Thymus (tissue), 11 donors: Measurements from ENCODE around the gene CA4. TPM values are rescaled to one million over a fixed set of nuclear protein-coding genes. Genes with fewer than 3 reads are reported as not detected.
"Not testable (repeated sequence)": the region's sequence is repeated elsewhere in the genome, so short reads cannot be mapped to it uniquely, and the experiment has no call there.

Experiments used
- DNase-seq, 9 donors: peaks; one replicate each; pipeline ENCODE4 v3.0.0-alpha.2; 2013; ENCODE audit warnings: low spot score in 9 of 9, low read depth in 6 of 9, missing footprints in 1 of 9
- H3K27ac ChIP-seq, 2 donors: one replicate each; pipeline ENCODE4 v1.5.1; 2013; ENCODE audit warnings: control low read depth in 1 of 2, low read depth in 1 of 2, low read length in 1 of 2, mild to moderate bottlenecking in 1 of 2, moderate library complexity in 1 of 2
- H3K27me3 ChIP-seq, 2 donors: one replicate each; pipeline ENCODE4 v1.5.1; 2013; ENCODE audit warnings: low read length in 1 of 2; ENCODE audit not compliant: control insufficient read depth in 2 of 2, insufficient read depth in 1 of 2
- H3K36me3 ChIP-seq, 2 donors: one replicate each; pipeline ENCODE4 v1.5.1; 2013; ENCODE audit warnings: low read length in 1 of 2, mild to moderate bottlenecking in 1 of 2, moderate library complexity in 1 of 2; ENCODE audit not compliant: control insufficient read depth in 2 of 2, insufficient read depth in 2 of 2
- H3K4me1 ChIP-seq, 2 donors: one replicate each; pipeline ENCODE4 v1.5.1; 2013; ENCODE audit warnings: low read length in 2 of 2; ENCODE audit not compliant: control insufficient read depth in 2 of 2, insufficient read depth in 2 of 2
- H3K4me3 ChIP-seq, 2 donors: one replicate each; pipeline ENCODE4 v1.5.1; 2013; ENCODE audit warnings: low read length in 2 of 2, control low read depth in 1 of 2, mild to moderate bottlenecking in 1 of 2
- H3K9me3 ChIP-seq, 2 donors: one replicate each; pipeline ENCODE4 v1.5.1; 2013; ENCODE audit warnings: low read length in 1 of 2, mild to moderate bottlenecking in 1 of 2; ENCODE audit not compliant: control insufficient read depth in 2 of 2, insufficient read depth in 1 of 2
- WGBS: extraction: QIAGEN DNeasy Blood & Tissue Kit; methylation state at CpG from one replicate; pipeline ENCODE4 v1.1.7; 2013; 5-methylcytosine and 5-hydroxymethylcytosine counted together
- polyA plus RNA-seq: library from polyadenylated mRNA; stranded (reverse); fragments of 200-250 nt; gene quantifications from one replicate; pipeline ENCODE4 v1.2.3, GENCODE V29; 2013
- total RNA-seq: library from RNA; stranded (reverse); fragments of 120-200 nt; gene quantifications from one replicate; pipeline ENCODE4 v1.2.4, GENCODE V29; 2013
- donor health status: healthy.

The CA4 gene
- total and polyA plus RNA-seq, 2 donors = 0.94 to 6.9 TPM

DNA sequence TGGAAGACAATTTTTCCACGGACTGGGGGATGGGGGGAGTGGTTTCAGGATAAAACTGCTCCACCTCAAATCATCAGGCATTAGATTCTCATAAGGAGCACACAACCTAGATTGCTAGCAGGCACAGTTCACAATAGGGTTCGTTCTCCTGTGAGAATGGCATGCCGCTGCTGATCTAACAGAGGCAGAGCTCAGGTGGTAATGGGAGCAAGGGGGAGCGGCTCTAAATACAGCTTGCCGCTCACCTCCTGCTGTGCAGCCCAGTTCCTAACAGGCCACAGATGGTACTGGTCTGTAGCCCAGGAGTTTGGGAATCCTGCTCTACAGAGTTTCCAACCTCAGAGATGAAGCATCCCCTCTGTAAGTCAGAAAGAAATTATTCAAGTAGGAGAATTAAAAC is 27.0 kb downstream of the CA4 start:
- not testable (repeated sequence) for H3K27me3 ChIP-seq, H3K27ac ChIP-seq, H3K9me3 ChIP-seq, DNase-seq, H3K4me3 ChIP-seq, H3K4me1 ChIP-seq
- 98% methylated on average over 5 of the region's 5 CpGs for WGBS
- H3K36me3 ChIP-seq = peaks cover 13 to 15% of the 10 kb centered on the region in 2 donors

DNA sequence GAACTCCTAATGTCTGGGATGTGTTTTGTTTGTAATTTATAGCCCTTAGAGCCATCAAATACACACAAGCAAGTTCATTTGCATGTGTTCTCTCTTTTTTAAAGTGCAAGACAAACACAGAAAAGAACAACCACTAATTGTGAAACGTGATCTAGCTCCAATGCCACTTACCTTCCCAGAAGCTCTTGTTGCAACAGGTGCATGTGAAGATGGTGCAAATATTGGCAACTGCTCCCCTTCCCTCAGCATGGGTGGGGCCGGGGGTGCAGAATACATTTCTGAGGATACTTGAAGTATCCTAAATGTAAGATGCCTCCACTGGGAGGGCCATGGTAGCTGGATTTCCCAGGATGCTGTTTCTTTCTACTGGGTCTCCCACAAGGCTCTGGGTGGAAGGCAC is 28.4 kb downstream of the CA4 start:
- H3K9me3 ChIP-seq, H3K4me1 ChIP-seq, DNase-seq, H3K27ac ChIP-seq, H3K4me3 ChIP-seq, H3K27me3 ChIP-seq: not testable (repeated sequence)
- H3K36me3 ChIP-seq = peaks cover 18 to 21% of the 10 kb centered on the region in 2 donors
- over 99% methylated on average over 2 of the region's 2 CpGs for WGBS

DNA sequence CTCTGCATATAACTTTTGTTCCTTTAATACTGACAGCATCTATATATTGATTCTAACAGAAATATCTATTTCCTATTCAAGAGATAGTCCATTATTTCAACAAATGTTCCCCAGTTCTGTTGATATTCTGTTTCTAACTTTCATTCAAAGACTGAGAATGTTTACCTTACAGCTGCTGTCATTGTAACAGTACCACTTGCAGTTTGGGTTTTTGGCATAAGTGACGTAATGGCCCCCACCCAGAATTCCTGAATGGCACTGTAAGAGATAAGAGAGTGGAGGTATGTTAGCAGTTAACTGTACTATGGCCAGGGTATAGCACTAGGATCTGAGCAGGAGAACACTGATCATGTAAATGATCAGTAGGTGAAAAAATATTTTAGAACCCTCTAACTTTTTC is 30.6 kb downstream of the CA4 start:
- 93% methylated on average over 1 of the region's 1 CpG for WGBS
- not testable (repeated sequence) for H3K4me3 ChIP-seq, DNase-seq, H3K27ac ChIP-seq, H3K4me1 ChIP-seq, H3K9me3 ChIP-seq, H3K27me3 ChIP-seq
- H3K36me3 ChIP-seq = peaks cover 29 to 33% of the 10 kb centered on the region in 2 donors

DNA sequence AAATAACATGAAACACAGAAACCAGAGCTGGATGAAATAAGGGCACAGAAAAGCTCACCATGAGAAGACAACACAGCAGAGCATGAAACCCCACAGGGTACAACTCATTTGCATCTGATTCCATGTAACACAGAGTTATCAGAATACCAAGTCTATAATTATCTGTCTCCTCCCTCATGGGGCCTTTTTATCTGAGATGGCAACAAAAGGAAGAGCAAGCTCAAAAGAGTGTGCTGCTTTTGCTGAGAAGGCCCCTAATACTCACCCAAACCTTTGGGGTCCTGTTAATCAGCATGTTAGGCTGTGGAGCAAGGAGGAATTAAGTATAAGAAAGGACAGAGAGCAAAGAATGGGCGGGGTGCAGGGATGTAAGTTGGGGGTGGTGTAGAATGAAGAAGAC is 36.6 kb downstream of the CA4 start:
- peaks cover 33 to 34% of the 10 kb centered on the region in 2 donors for H3K36me3 ChIP-seq
- not testable (repeated sequence) for H3K9me3 ChIP-seq, H3K27me3 ChIP-seq, H3K27ac ChIP-seq, H3K4me1 ChIP-seq, H3K4me3 ChIP-seq, DNase-seq
- 100% methylated on average over 1 of the region's 1 CpG for WGBS

DNA sequence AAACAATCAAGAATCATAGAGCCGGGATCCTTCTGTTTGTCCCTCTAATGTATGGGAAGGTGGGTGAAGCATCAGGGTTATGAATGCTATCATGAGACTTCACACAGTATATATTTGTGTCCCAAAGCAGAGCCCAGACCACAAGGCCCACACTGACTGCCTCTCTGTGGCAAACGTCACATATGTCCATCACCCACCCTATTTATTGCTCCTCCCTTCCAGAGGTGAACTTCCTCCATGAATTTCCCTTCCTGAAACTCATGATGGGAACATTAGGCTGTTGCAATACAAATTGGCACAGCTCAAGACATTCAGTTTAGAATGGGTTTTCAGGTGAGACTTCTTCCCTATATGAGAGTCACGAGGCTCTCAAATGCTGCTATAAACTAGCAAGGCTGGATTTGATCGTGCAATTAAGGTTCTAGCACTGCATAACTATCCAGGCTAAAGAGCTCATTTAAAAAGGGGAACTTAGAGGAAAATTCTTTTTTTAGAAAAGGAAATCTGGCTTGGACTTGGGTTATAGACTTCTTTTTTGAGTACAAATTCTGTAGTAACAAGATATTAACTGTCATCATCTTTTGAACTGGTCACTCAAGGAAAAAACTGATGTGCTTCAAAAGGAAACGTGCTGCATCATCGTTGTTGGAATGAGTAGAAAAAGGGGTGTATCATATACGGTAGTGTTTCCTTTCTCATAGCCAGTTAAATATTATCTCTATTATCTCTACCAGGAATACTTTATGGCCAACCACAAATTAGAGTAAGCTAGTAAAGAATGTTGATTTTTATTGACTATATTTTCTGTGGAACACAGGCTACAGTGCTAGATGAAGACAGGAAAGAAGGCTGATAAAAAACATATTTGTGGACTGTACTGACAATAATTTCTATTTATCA is 37.3 kb downstream of the CA4 start:
- H3K4me1 ChIP-seq, H3K9me3 ChIP-seq, H3K27ac ChIP-seq, H3K4me3 ChIP-seq, H3K27me3 ChIP-seq, DNase-seq: not testable (repeated sequence)
- WGBS = 60% methylated on average over 7 of the region's 7 CpGs
- H3K36me3 ChIP-seq = peaks cover 34 to 37% of the 10 kb centered on the region in 2 donors

DNA sequence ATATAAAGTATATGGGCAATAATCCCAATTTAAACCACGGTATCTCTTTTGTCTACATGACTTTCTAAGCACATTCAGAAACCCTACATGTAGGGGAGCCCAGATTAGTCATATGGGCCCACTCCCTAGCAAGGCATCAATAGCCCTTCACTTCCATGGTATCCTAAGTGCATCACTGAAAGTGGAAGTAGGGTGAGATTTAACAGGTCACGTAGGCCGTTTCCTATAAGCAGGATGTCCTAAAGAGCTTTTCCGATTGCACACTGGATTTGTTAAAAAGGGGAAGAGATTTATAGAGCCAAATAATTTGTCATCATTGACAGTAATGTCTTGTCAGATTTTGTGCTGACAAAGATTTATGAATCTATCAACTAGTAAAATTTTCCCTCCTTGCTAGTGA is 39.0 kb downstream of the CA4 start:
- Histone ChIP-seq H3K27ac (no peak overlapping the region), H3K4me1 (no peaks in the 10 kb centered on the region), H3K27me3 (no peaks in the 10 kb centered on the region), H3K9me3 (no peaks in the 10 kb centered on the region), H3K4me3 (no peak overlapping the region), H3K36me3 (peaks cover 30% of the 10 kb centered on the region in 2 donors)
- WGBS = 98% methylated on average over 4 of the region's 4 CpGs
- no peak for DNase-seq

DNA sequence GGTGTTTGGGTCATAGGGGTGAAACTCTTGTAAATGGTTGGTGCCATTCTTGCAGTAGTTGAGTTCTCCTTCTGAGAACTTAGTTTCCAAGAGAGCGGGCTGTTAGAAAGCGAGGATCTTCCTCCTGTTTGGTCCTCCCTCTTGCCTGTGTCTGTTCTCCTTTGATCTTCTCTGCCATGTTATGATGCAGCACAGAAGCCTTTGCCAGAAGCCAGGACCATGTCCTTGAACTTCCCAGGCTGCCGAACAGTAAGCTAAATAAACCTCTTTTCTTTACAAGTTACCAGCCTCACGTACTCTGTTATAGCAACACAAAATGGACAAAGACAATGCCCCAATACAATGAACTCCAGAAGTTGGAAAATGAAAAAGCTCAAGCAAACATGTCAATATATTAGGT is 40.3 kb downstream of the CA4 start:
- not testable (repeated sequence) for H3K4me3 ChIP-seq, DNase-seq, H3K27me3 ChIP-seq, H3K27ac ChIP-seq, H3K9me3 ChIP-seq, H3K4me1 ChIP-seq
- H3K36me3 ChIP-seq = peaks cover 26 to 28% of the 10 kb centered on the region in 2 donors
- WGBS = over 99% methylated on average over 4 of the region's 4 CpGs

DNA sequence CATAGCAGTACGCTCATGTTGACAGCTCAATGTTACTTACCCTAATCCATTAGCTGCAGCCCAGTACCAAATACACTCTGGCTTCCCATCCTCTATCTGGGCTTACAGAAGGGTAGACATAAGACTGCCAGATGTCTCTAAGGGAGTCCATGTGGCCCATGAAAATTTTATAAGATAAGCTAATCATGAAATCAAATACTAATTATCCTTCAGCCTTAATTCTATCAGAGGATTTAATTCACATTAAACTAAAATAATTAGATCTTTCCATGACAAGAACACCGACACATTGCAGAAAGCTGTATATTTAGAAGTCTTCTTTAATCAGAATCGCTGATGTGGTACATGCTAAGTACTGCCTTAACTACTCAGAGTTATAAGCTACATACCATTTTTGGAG is 43.3 kb downstream of the CA4 start:
- H3K4me3 ChIP-seq, H3K27me3 ChIP-seq, H3K4me1 ChIP-seq, H3K27ac ChIP-seq, DNase-seq, H3K9me3 ChIP-seq: not testable (repeated sequence)
- peaks cover 17 to 33% of the 10 kb centered on the region in 2 donors for H3K36me3 ChIP-seq
- over 99% methylated on average over 3 of the region's 3 CpGs for WGBS

DNA sequence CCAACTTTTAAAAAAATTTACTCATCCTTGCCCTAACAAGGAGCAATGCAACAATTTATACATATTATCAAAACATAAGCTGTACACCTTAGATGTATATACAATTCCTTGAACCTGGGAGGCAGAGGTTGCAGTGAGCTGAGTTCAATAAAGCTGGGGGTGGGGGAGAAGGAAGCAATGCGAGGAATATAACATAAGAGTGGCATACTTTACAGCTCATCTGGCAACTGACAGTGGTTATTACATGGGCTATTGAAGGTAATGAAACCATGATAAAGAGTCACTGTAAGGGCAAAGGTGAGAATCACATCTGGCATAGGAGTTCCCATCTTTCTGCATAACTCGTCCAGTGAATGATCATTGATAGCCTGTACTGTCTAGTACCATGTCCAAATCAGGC is 43.7 kb downstream of the CA4 start:
- DNase-seq = no peak
- no peak overlapping the region for H3K4me3 ChIP-seq
- 96% methylated on average over 2 of the region's 2 CpGs for WGBS
- no peaks in the 10 kb centered on the region for H3K9me3 ChIP-seq
- peaks cover 17 to 37% of the 10 kb centered on the region in 2 donors for H3K36me3 ChIP-seq
- no peak overlapping the region for H3K27ac ChIP-seq
- H3K4me1 ChIP-seq = no peaks in the 10 kb centered on the region
- H3K27me3 ChIP-seq = no peaks in the 10 kb centered on the region
